Stimulated activated CD4-positive, alpha-beta T cell treated with anti-CD3 and anti-CD28 coated beads, Interleukin-1b, Interleukin-23, amount 100 ng/mL, for 24 hours (primary cell): ENCODE measurements around the gene MYO18B.
A peak's percentile ranks its signal among the peaks of the same experiment; 100 is the strongest.
"Not testable (repeated sequence)": the region's sequence is repeated elsewhere in the genome, so short reads cannot be mapped to it uniquely, and the experiment has no call there.

ENCODE experiments used
- DNase-seq, 4 experiments: peaks; one replicate each; pipeline ENCODE4 v3.0.0-alpha.2; 2020; ENCODE audit warnings: low read depth in 4 of 4, low spot score in 1 of 4

The MYO18B gene, protein sequence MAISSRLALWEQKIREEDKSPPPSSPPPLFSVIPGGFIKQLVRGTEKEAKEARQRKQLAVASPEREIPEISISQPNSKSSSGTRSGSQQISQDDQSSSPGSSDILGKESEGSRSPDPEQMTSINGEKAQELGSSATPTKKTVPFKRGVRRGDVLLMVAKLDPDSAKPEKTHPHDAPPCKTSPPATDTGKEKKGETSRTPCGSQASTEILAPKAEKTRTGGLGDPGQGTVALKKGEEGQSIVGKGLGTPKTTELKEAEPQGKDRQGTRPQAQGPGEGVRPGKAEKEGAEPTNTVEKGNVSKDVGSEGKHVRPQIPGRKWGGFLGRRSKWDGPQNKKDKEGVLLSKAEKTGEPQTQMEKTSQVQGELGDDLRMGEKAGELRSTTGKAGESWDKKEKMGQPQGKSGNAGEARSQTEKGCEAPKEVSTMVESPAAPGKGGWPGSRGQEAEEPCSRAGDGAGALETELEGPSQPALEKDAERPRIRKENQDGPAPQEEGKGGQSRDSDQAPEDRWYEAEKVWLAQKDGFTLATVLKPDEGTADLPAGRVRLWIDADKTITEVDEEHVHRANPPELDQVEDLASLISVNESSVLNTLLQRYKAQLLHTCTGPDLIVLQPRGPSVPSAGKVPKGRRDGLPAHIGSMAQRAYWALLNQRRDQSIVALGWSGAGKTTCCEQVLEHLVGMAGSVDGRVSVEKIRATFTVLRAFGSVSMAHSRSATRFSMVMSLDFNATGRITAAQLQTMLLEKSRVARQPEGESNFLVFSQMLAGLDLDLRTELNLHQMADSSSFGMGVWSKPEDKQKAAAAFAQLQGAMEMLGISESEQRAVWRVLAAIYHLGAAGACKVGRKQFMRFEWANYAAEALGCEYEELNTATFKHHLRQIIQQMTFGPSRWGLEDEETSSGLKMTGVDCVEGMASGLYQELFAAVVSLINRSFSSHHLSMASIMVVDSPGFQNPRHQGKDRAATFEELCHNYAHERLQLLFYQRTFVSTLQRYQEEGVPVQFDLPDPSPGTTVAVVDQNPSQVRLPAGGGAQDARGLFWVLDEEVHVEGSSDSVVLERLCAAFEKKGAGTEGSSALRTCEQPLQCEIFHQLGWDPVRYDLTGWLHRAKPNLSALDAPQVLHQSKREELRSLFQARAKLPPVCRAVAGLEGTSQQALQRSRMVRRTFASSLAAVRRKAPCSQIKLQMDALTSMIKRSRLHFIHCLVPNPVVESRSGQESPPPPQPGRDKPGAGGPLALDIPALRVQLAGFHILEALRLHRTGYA (N-terminal part only)

DNA sequence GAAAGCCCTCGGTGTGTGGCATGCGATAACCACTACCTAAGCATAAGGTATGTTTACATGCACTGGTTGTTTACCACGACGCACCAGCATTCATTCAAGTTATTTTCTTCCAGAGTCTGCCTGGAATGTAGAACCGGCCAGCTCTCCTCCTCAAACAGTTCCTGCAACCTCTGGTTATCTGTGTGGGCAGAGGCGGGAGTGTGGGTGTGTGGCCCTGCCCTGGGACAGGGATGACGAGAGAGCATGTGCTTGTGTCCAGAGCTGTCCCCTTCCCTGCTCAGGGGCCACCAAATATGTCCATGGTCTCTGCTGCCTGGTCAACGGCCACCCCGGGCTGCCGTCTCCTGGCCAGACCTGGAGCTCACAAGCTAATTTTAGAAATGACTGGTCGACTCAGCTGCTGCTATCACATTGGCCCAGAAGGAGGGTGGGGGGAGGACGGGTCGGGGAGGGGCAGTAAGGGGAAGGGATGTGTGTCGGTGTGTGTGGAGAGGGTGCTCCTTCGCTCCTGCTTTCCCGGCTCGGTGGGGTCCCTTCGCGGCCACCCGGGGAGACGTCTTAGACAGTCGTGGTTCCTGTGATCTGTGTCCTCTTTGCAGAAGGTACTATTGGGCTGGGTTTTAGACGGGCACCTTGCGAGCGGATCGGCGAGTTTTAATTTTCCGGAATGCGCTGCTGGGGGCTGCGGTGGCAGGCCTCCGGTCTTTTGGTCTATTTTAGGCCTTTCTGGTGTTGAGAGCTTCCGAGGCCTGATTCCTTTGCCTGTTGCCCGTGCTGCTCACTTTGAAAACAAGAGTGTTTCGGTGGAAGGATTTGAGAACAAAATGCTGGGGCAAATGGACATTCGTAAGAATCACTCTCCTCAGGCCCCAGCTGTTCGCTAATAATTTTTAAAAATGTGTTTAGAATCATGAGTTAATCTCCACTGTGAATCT, at the start of gene MYO18B:
MYO18B (plus strand) TSS at position 497 of the 935 bp plus-strand sequence. CDS start 18,905 bp downstream, outside the sequence.
- no peak for DNase-seq

DNA sequence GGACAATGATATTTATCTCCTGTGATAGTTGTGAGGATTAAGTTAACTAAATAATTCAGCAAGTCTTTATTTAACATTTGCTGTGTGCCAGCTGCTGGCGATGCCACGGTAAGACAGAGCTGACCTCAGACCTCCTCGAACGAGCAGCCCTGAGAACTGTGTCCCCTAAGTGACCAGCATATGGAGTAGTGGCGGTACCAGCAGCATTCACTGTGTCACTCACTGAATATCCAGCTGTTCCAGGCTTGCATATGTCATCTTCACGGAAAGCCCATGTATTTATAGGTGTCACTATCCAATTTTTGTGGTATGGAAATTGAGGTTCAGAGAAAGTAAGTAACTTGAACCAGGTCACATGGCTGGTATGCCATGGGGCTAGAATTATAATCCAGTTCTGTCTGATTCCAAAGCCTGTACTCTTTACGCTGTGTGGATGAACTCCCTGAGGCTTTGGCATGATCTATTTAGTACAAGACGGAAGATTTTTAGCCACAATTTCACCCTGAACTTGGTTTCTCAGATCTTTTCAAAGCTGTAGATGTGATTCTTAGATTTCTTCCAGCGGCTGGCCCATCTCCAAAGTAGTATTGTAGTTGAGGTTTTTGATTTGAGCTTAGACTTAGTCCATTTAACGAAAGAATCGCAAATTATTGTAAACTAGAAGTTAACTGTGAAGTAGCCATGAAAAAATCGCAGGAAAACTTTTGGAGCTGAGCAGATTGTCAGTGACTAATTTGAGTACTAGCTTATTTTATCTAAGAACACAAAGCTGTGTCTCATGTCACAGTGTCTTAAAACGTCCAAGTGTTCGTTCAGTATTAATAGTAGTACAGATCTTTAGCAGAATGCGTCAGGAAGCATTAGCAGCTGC, 49.4 kb upstream of the MYO18B start:
- no peak for DNase-seq

DNA sequence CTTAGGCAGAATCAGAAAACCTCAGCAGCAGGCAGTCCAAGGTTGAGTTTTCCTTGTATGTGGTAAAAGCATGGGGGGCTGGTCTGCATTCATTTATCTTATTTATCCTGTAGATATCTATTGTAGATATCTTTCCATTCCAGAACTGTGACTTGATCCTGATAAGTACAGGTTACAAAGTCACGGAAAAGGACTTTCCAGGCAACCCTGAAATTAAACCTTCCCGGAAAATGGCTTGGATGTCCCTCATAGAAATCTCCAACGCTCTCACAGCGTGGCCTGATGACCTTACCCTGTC, 48.8 kb upstream of the MYO18B start:
- no peak for DNase-seq

DNA sequence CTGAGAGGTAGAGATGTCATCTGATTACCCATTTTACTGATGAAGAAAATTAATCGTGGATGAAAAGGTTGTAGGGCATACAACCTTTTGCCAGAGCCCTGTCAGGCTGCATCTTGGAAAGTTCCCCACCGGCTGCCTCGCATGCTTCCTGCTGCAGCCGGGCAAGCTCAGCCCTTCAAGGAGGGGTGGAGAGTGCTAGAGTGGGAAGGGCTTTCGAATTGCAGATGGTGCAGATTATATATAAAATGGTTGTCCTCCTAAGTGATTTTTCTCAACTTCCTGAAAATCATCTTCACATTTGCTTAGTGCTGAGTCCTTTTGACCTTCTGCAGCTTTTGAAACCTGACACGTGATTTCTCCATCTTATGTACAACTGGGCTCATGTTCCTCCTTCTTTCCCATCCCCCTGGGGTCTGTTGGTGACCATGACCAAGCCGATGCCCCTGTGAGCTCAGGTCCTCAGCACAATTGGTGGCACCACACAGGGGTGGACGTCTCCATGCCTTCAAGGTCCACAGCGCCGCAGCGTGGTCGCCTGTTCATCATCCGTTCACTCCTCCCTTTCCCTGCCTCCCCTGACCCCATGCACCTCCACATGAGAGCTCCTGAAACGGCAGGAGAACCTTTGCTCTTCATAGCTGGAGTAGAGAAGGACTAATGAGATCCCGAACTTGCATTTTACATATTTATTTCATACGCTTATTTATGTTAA, 47.6 kb upstream of the MYO18B start:
- no peak for DNase-seq

DNA sequence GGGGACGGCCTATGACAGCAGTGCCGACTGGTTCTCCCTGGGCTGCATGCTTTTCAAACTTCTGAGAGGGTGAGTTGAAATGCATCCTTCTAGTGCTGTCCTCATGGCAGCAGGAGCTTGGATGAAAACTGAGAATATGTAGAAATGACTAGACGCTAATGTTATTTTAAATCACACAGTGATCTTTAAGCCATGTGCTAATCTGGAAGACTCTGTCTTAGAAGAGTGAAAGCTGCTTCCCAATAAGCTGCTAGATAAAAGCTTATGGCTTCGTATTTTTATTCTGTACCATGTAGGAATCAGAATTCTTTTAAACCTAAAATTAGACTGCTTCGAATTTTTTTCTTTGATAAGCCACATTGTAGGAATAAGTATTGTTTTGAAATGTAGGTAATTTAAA, 46.8 kb upstream of the MYO18B start:
- DNase-seq: no peak

DNA sequence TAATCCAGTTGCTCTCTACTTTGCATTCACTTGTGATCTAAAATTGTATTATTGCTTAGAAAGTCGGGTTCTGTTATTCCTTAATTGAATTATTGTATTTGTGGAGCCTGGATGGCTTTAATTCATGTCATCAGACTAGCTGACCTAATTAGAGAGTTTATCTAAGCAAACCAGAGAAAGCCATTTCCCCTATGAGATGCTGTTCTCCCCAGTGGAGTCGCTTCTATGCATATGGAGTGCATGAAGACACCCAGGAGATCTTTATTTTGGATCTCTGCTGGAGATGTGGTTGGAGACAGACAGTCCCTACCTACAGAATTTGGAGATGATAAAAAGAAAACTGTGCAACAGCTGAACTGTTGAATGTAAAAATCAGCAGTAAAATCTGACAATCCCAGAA, 45.2 kb upstream of the MYO18B start:
- no peak for DNase-seq

DNA sequence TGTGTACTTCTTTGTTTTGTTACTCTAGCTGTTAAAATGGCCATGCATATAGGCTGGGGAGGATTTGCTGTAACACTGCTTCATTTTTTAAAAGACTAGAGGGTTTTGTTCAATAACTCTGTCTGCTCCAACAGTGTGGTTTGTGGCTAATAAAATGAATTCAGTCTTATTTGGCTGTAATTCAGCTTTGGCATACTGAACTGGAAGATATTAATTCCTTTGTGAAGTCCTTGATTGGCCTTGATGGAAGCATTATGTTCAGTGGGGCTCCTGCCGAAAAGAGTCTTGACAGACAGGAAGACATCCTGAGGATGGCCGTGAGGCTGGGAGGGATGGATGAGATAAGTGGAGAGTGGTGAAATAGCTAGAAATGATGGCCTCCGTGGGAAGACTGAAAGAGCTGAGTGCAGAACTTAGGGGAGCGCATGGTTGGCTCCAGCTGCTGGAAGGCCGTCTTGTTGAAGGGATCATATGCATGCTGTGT, 44.8 kb upstream of the MYO18B start:
- DNase-seq: no peak

DNA sequence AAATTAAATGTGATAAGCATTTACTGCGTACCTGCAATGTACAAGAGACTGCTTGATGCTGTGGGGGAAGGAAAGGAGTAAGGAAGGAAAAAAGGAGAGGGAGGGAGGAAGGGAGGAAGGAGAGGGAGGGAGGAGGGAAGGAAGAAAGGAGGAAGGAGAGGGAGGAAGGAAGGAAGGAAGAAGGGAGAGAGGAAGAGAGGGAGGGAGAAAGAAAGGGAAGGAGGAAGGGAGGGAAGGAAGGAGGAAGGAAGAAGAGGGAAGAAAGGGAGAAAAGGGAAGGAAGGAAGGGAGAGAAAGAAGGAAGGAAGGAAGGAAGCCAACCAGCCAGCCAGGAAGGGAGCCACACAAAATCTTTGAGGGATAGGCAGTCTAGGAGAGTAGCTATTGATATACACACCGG, 44.0 kb upstream of the MYO18B start:
- DNase-seq: no peak

DNA sequence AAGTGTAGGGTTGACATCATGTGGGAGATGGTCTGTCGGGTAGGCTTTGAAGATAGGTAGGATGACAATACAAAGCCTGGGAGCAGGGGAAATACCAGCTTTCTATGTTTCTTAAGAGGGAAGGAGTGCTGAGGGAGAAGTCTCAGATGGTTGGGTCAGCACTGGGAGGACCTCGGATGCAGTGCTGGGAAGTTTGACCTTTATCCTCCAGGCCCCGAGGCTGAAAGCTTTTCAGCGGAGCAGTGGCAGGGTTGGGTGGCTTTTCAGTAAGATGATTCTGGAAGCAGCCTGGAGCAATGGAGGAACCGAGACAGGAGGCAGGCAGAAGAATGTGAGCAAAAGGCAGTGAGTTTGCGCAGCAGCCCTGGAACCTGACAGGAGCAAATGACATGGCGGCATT, 43.5 kb upstream of the MYO18B start:
- DNase-seq: no peak

DNA sequence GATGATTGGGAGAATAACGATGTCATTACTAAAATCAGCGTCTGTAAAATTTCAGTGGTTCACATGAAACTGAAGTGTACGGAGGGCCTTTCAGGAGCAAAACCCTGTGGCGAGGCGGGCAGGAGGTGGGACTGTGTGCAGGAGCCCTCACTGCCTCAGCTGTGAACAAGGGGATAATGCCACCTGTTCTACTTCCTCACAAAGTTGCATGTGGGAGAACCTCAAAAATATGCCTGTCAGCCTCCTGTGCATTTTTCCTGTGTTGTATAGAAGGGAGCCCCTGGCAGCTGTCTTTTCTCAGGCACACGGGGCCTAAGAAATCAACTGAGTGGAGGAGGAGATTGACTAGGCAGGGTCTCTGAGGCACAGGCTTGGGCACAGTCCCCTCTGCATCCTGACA, 43.0 kb upstream of the MYO18B start:
- DNase-seq: no peak

DNA sequence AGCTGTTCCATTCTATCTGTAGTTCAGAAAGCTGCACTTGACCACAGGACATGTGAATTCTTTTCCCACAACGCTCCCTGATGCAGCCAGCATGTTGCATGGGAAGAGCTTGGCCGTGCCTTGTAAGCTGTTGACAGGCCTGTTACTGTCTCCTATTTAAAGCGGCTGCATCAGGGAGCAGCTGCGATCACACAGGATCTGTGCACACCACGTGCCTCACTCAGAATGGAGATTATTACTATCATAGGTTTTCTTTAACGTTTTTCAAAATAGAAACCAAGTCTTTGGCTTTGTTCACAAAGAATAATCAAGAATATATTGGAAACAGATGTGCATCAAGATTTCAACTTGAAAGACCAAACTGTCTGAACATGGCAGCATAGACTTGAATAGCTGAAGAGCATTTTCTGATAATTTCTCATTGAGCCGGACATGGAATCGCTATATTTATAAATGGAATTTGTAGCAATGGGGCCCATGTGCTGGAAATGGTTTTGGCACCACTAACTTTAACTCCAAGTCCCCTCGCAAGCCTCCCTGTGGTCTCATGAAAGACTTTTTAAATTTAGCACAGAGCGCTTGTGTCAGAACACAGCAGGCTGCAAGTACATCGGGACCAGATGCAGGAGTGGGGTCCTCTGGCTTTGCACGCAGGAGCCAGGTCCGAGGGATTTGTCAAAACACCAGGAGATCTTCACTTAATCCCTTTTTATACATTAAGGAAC, 40.8 kb upstream of the MYO18B start:
- DNase-seq: no peak

DNA sequence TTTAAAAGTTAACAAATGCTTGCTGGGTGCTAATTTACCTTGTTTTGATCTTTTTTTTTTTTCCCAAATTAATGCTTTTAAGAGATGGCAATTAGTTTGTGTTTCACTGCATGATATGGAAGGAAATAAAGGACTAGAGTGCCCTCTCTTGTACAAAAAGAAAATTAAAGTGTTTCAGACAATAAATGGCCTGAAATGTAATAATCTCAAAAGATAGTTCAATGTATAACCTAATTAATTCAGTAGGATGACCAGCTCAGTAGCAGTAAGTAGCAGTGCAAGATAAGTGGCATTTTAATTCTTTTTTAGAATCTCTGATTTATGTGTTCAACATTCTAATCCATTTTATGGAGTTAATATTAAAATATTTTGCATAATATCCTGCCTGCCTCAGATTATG, 39.9 kb upstream of the MYO18B start:
- no peak for DNase-seq

DNA sequence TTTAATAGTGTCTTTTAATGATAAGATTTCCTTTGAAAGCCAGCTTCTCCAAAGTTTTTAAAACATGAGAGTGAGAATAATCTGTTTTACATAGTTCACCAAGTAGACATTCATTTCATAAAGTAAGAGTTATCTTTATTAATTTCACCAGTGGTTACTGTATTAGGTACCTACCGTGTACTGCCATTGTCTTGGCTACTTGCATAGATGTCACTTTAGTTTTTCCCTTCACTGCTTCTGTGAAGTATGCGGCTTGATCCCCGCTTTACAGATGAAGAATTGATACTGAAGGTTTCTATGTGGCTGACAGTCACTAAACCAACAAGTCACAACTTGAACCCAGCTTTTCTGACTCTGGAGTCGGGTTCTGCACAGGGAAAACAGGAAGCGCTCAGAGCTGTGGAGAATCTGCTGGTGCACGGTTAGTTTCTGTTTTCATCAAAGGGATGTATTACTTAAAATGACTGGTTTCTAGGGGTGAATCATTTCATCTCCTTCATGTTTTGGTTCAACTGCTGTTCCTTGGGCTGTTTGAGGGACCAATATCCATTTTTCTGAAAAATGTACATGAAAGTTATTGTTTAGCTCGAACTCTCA, 39.3 kb upstream of the MYO18B start:
- DNase-seq: peak in 1 of 4 experiments; percentile 10

DNA sequence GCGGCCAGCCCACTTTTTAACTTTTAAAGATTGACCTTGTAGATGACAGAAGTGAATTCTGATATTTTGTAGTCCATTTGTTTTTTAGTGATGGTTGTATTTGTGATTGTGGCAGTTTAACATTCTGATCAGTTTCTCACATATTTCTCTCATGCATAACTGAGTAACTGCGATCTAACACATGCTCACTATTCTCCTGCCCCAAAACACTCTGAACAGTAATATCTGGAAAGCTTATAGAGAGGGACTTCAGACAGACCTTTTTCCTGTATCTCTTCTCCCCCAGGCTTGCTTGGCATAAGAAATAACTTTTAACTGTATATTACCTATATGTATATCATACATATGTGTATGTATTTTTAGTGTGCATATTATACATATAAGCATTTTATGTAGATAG, 37.3 kb upstream of the MYO18B start:
- DNase-seq: no peak

DNA sequence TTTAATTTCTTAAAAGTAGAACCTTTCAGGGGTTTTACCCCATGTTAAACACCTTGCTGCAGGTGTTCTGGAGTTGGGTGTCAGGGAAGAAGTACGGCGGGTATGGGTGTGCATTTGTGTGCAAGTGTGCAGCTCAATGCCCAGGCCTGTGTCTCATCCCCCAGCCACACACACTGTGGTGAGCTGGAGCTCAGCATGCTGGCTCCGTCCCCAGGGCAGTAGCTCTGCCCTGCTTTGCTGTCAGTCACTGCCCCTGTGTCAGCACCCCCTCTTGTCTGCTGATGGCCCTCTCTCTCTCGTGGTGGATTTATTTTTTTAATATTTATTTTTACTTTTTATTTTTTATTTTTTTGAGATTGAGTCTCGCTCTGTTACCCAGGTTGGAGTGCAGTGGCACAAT, 35.8 kb upstream of the MYO18B start:
- no peak for DNase-seq

DNA sequence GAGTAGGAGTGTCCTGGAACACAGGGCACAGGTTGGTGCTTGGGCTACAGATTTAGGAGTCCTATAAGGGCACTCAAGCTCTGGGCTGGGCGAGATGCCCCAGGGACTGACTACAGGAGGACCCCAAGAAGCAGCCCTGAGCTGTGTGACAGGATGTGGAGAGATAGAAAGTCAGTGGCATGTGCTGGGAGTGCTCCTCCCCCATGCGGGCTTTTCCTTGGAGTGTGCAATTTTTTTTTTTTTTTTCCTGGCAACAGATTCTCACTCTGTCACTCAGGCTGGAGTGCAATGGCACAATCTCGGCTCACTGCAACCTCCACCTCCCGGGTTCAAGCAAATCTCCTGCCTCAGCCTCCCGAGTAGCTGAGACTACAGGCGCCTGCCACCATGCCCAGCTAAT, 33.6 kb upstream of the MYO18B start:
- DNase-seq: not testable (repeated sequence)

DNA sequence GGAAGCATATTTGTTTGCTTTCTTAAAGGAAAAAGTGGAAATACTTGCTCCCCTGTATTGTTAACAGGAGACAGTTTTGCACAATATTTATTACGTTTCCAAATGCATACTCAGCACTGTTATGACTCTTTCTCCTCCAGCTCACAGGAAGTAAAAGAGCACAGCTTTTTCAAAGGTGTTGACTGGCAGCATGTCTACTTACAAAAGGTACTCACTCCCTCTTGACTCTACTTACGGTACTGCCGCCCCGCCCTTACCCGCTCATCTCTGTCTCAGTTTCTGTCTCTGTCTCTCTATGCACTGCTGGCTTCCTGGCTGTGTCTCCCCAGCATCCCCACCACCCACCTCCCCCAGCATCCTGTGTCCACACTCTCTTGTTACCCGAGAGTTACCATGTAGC, 32.2 kb upstream of the MYO18B start:
- peak in 1 of 4 experiments; percentile 17 for DNase-seq

DNA sequence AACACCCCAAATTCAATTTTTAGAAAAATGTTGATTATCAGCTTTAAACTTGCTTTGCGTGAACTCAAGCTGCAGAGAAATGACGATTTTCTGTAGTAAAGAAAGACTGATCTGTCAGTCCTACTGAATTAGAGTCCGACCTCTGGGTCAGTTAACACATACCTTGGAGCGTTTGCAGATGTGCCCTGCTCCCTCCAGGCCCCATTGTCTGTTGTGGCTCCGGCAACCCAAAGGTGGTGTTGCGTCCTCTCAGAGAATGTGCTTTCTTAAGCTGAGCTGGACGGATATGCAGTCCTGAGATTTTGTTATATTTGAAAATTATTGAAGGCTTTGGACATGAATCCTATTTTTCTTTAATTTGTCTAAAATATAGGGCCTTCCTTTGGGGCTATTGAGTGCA, 31.5 kb upstream of the MYO18B start:
- DNase-seq: no peak
